Left renal pelvis (tissue), 4 donors: Measurements from ENCODE around the gene BNIP3. TPM values are rescaled to one million over a fixed set of nuclear protein-coding genes. Genes with fewer than 3 reads are reported as not detected.

Experiments used
- DNase-seq, 4 donors: peaks; one replicate each; pipeline ENCODE4 v3.0.0-alpha.2; 2013; ENCODE audit warnings: low read depth in 4 of 4, low spot score in 3 of 4
- polyA plus RNA-seq, 4 donors: library from polyadenylated mRNA; unstranded; fragments of 120-200 nt; gene quantifications; one replicate each; pipeline ENCODE4 v1.2.1, GENCODE V29; 2013; ENCODE audit not compliant: insufficient read length in 4 of 4

BNIP3 gene, protein sequence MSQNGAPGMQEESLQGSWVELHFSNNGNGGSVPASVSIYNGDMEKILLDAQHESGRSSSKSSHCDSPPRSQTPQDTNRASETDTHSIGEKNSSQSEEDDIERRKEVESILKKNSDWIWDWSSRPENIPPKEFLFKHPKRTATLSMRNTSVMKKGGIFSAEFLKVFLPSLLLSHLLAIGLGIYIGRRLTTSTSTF
- polyA plus RNA-seq = 10 to 100 TPM; 24.1 to 79.2 (median 70.1) TPM

DNA sequence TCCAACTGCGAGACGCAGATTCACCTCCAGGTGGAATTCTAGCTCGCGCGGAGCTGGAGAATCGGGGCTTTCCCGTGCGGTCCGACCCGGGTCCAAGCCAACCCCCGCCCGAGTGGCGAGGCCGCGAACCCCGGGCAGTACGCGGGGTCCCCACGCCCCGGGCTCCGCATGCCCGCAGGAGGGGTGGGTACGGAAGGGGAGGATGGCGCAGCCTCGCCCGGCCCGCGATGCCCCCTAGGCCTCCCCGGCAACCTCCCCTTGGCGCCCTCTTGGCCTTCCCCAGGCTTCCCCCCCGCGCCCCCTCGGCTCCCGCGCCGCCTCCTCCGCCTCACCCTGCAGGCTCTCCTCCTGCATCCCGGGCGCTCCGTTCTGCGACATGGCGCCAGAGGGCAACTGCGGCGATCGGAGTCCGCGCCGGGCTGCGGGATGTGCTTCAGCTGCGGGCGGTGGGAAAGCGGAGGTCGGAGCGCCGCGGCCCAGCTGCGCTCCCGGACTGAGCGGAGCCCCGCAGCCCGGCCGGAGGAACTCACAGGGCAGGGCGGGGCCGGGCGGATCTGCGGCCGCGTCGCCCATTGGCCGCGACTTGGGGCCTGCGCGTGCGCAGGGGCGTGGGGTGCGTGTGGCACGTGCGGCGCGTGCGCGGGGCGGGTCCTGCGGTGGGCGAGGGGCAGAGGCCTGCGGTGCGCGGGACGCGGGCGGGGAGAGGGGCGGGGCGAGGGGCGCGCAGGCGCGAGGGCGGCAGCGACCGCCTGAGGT is at the start of gene BNIP3:
Gene BNIP3, minus strand, starts transcription at position 495 of the 756 bp plus-strand sequence. Its CDS starts 117 bp downstream, at position 378.
- DNase-seq = peak; percentile 81 to 87 (median 86)

DNA sequence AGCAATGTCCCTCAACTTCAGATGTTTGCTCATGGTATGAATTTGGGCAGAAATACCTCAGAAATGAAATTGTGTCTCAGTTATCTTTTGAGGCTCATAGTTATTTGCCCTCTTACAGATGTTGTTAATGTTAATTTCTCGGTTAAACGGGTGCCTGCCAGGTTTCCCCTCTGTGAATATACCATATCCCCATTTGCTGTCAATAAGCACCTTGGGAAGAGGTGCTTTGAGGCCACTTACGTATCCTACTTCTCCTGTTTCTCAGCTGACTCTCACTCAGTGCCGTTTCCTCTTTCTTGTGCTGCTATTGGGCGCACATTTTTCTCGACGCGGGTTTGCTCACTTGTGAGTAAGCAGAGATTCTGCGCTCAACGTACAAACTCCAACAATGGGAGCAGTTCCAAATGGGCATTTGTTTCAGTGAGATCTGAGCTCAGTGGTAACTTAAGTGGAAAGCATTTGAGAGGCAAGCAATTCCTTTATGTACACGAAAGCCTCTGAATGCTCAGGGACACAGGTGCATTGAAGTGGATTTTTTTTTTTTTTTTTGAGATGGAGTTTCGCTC is 49.3 kb upstream of the BNIP3 start:
- no peak for DNase-seq

- DNase-seq = no peak
Measured at GRCh38 chr10:132028706-132029105, 47.0 kb upstream of the BNIP3 start.

DNA sequence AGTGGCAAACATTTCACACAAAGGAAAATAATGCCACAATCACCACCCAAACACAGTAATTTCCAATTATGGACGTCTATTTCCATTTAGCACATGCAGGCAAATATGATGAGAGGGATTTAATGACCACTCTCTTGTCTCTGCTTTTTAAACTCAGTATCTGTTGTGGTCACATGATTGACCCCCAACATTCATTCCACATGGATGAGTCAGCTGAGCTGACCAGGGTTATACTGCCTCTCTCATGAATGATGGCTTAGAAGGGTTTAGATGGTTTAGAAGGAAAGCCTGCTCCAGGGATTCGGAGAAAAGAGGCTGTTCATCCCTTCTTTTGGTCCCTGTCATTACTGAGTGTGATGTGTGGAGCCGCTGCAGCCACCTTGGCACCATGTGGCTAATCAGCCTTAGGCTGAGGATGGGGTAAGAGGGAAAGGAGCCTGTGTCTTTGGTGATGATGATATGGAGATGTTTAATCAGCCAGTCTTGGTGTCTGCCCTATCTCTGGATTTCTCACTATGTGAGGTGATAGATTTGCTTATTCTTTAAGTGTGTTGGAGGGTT is 45.8 kb upstream of the BNIP3 start:
- DNase-seq = no peak

GRCh38 chr10:132023092-132023811 is 41.5 kb upstream of the BNIP3 start:
- DNase-seq = peak; percentile 36 to 47 (median 42)

DNA sequence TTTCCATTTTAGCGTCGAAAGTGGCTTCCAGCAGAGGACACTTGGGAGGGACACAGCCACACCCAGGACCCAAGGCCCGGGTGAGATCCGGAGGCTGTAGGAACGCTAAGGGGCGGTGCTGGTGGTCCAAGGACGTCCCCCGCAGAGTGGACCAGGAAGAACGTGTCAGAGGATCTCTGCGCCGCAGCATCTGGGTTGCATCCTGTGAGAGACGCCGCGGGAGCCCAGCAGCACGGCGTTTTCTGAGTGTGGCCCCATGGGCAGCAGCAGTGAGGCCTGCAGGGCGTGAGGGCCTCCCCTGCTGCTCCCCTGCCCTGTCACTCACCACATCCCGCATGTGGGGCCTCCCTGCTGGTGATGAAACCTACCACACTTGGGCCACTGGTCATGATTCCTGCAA is 40.5 kb upstream of the BNIP3 start:
- DNase-seq = no peak

GRCh38 chr10:132021504-132022143 is 39.9 kb upstream of the BNIP3 start:
- no peak for DNase-seq

GRCh38 chr10:132021046-132021445 is 39.3 kb upstream of the BNIP3 start:
- DNase-seq = no peak

- no peak for DNase-seq
Measured at GRCh38 chr10:132020456-132020855, 38.7 kb upstream of the BNIP3 start.

GRCh38 chr10:132019366-132019765 is 37.6 kb upstream of the BNIP3 start:
- no peak for DNase-seq

DNA sequence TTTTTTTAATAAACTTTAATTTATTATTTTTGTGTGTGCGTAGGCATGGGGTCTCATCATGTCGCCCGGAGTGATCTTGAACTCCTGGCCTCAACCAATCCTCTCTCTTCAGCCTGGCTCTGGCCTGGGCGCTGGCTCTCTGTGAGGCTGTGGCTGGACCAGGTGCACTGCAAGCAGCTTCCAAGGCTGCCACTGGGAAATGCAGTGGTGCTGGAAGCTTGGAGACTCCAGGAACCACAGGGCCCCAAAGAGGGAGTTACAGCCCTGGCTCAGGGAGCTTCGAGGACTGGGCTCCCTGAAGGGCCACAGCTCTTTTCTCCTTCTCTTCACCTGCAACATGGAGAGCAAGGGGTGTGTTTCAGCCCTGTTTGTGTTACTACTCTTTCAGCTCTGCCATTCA is 36.7 kb upstream of the BNIP3 start:
- DNase-seq = no peak

DNA sequence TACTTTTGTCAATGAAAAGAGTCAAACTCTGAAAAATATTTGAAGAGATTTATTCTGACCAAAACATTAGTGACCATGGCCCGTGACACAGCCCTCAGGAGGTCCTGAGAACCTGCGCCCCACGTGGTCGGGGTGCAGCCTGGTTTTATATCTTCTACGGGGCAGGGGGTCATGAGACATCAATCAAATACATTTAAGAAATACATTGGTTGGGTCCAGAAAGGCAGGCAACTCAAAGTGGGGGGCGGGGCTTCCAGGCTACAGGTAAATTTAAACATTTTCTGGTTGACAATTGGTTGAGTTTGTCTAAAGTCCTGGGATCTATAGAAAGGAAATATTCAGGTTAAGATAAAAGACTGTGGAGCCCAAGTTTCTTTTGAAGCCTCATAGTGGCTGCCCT is 34.8 kb upstream of the BNIP3 start:
- no peak for DNase-seq

- DNase-seq = no peak
Measured at GRCh38 chr10:132011445-132011844, 29.7 kb upstream of the BNIP3 start.

DNA sequence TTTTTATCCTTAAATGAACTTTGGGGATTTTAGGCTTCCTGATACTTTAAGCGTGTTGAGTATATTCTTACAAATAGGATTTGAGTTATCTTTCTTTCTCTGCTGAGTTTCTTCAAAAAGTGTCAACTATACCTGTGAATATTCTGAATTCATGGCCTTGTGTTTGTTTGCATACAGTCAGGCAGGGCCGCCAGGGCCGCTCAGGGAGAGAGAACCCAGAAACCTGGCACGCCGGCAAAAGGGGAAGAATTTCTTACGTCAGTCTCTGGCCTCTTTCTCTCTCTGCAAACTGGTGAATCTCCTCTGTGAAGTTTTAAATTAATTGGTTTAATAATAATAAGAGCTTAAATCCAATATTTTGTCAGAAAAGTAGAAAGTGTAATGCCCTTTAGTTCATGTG is 29.3 kb upstream of the BNIP3 start:
- DNase-seq = no peak

- no peak for DNase-seq
Measured at GRCh38 chr10:132010483-132010882, 28.8 kb upstream of the BNIP3 start.

GRCh38 chr10:132009575-132009974 is 27.9 kb upstream of the BNIP3 start:
- DNase-seq = no peak

DNA sequence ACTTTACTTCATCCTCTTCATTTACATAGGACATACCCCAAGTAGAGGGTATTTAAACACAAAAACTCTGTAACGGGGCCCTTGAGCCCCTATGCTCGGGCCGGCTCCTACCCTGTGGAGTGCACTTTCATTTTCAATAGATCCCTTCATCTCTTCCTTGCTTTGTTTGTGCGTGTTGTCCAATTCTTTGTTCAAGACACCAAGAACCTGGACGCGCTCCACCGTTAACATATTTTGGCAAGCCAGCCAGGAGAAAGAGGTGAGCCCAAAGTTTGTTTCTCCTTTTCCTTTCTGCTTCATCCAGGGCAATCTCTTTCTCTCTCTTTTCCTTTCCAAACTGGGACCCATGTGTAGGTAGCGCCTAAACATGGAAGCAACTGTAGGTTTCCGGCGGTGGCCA is 26.0 kb upstream of the BNIP3 start:
- DNase-seq = no peak

- no peak for DNase-seq
Measured at GRCh38 chr10:132006966-132007365, 25.2 kb upstream of the BNIP3 start.

- DNase-seq = no peak
Measured at GRCh38 chr10:132005147-132005546, 23.4 kb upstream of the BNIP3 start.

- DNase-seq = no peak
Measured at GRCh38 chr10:132004052-132004451, 22.3 kb upstream of the BNIP3 start.
